ENCODE data around the gene KRT79.

Gene KRT79

GRCh38 chr12:52872644-52873389 is 38.7 kb upstream of the KRT79 start:
- H3K36me3 ChIP-seq (ENCODE audit: insufficient read depth, low read length) = no peaks in the 10 kb centered on the region
- H3K4me1 ChIP-seq (ENCODE audit: insufficient read depth, low read length) = peaks cover 5% of the 10 kb centered on the region; the same call in 1 of the 2 replicates
- H3K4me3 ChIP-seq (ENCODE audit: low read length) = no peak overlapping the region
- no peak overlapping the region for H3K27ac ChIP-seq (ENCODE audit: low read depth, low read length)
- H3K9ac ChIP-seq (ENCODE audit: low read depth, low read length) = no peak overlapping the region
- H3K27me3 ChIP-seq (ENCODE audit: insufficient read depth, low read length) = peaks cover 22% of the 10 kb centered on the region
- 81% methylated on average over 13 of the region's 13 CpGs for WGBS
- H3K9me3 ChIP-seq (ENCODE audit: insufficient read depth, low read depth, low read length) = no peaks in the 10 kb centered on the region

GRCh38 chr12:52871291-52872039 is 37.4 kb upstream of the KRT79 start:
- no peak overlapping the region for H3K4me3 ChIP-seq (ENCODE audit: low read length)
- H3K27ac ChIP-seq (ENCODE audit: low read depth, low read length) = no peak overlapping the region
- no peak overlapping the region for H3K9ac ChIP-seq (ENCODE audit: low read depth, low read length)
- 66% methylated on average over 9 of the region's 9 CpGs for WGBS
- peaks cover 22% of the 10 kb centered on the region for H3K27me3 ChIP-seq (ENCODE audit: insufficient read depth, low read length)
- H3K36me3 ChIP-seq (ENCODE audit: insufficient read depth, low read length) = no peaks in the 10 kb centered on the region
- no peaks in the 10 kb centered on the region for H3K9me3 ChIP-seq (ENCODE audit: insufficient read depth, low read depth, low read length)
- H3K4me1 ChIP-seq (ENCODE audit: insufficient read depth, low read length) = peaks cover 2% of the 10 kb centered on the region; the same call in 1 of the 2 replicates

- Histone ChIP-seq H3K9me3 (ENCODE audit: insufficient read depth, low read depth, low read length) (no peaks in the 10 kb centered on the region), H3K4me1 (ENCODE audit: insufficient read depth, low read length) (peaks cover 2% of the 10 kb centered on the region; the same call in 1 of the 2 replicates), H3K27me3 (ENCODE audit: insufficient read depth, low read length) (peaks cover 22% of the 10 kb centered on the region), H3K4me3 (ENCODE audit: low read length) (no peak overlapping the region), H3K36me3 (ENCODE audit: insufficient read depth, low read length) (no peaks in the 10 kb centered on the region), H3K27ac (ENCODE audit: low read depth, low read length) (no peak overlapping the region), H3K9ac (ENCODE audit: low read depth, low read length) (no peak overlapping the region)
- WGBS = 44% methylated on average over 14 of the region's 14 CpGs
Measured at GRCh38 chr12:52870361-52871290, 36.5 kb upstream of the KRT79 start.

- Histone ChIP-seq H3K9ac (ENCODE audit: low read depth, low read length) (no peak overlapping the region), H3K36me3 (ENCODE audit: insufficient read depth, low read length) (no peaks in the 10 kb centered on the region), H3K4me3 (ENCODE audit: low read length) (no peak overlapping the region), H3K27ac (ENCODE audit: low read depth, low read length) (no peak overlapping the region), H3K4me1 (ENCODE audit: insufficient read depth, low read length) (peaks cover 2% of the 10 kb centered on the region; the same call in 1 of the 2 replicates), H3K9me3 (ENCODE audit: insufficient read depth, low read depth, low read length) (no peaks in the 10 kb centered on the region), H3K27me3 (ENCODE audit: insufficient read depth, low read length) (no peaks in the 10 kb centered on the region)
- WGBS = 70% methylated on average over 9 of the region's 9 CpGs
Measured at GRCh38 chr12:52867642-52868041, 33.5 kb upstream of the KRT79 start.

GRCh38 chr12:52867152-52867551 is 33.0 kb upstream of the KRT79 start:
- 95% methylated on average over 4 of the region's 5 CpGs for WGBS

GRCh38 chr12:52865090-52865944 is 31.2 kb upstream of the KRT79 start:
- 53% methylated on average over 10 of the region's 10 CpGs for WGBS
- no peaks in the 10 kb centered on the region for H3K36me3 ChIP-seq (ENCODE audit: insufficient read depth, low read length)

More at GRCh38 chr12:52867152-52867551, 33.0 kb upstream of the KRT79 start:
- no peaks in the 10 kb centered on the region for H3K36me3 ChIP-seq (ENCODE audit: insufficient read depth, low read length)
- no peaks in the 10 kb centered on the region for H3K27me3 ChIP-seq (ENCODE audit: insufficient read depth, low read length)
- no peak overlapping the region for H3K27ac ChIP-seq (ENCODE audit: low read depth, low read length)
- no peaks in the 10 kb centered on the region for H3K9me3 ChIP-seq (ENCODE audit: insufficient read depth, low read depth, low read length)
- H3K9ac ChIP-seq (ENCODE audit: low read depth, low read length) = no peak overlapping the region
- no peak overlapping the region for H3K4me3 ChIP-seq (ENCODE audit: low read length)
- H3K4me1 ChIP-seq (ENCODE audit: insufficient read depth, low read length) = peaks cover 2% of the 10 kb centered on the region; the same call in 1 of the 2 replicates

GRCh38 chr12:52862023-52862422 is 27.9 kb upstream of the KRT79 start:
- no peak overlapping the region for H3K9ac ChIP-seq (ENCODE audit: low read depth, low read length)
- no peaks in the 10 kb centered on the region for H3K36me3 ChIP-seq (ENCODE audit: insufficient read depth, low read length)
- no peak overlapping the region for H3K27ac ChIP-seq (ENCODE audit: low read depth, low read length)
- H3K9me3 ChIP-seq (ENCODE audit: insufficient read depth, low read depth, low read length) = no peaks in the 10 kb centered on the region
- no peaks in the 10 kb centered on the region for H3K4me1 ChIP-seq (ENCODE audit: insufficient read depth, low read length)
- no peak overlapping the region for H3K4me3 ChIP-seq (ENCODE audit: low read length)
- WGBS = 77% methylated on average over 2 of the region's 2 CpGs
- no peaks in the 10 kb centered on the region for H3K27me3 ChIP-seq (ENCODE audit: insufficient read depth, low read length)

More at GRCh38 chr12:52865090-52865944, 31.2 kb upstream of the KRT79 start:
- Histone ChIP-seq H3K4me3 (ENCODE audit: low read length) (no peak overlapping the region), H3K4me1 (ENCODE audit: insufficient read depth, low read length) (no peaks in the 10 kb centered on the region), H3K9ac (ENCODE audit: low read depth, low read length) (no peak overlapping the region), H3K9me3 (ENCODE audit: insufficient read depth, low read depth, low read length) (no peaks in the 10 kb centered on the region), H3K27ac (ENCODE audit: low read depth, low read length) (no peak overlapping the region), H3K27me3 (ENCODE audit: insufficient read depth, low read length) (no peaks in the 10 kb centered on the region)

GRCh38 chr12:52861511-52861910 is 27.4 kb upstream of the KRT79 start:
- WGBS = 95% methylated on average over 7 of the region's 7 CpGs
- H3K9ac ChIP-seq (ENCODE audit: low read depth, low read length) = no peak overlapping the region
- no peaks in the 10 kb centered on the region for H3K4me1 ChIP-seq (ENCODE audit: insufficient read depth, low read length)
- H3K9me3 ChIP-seq (ENCODE audit: insufficient read depth, low read depth, low read length) = no peaks in the 10 kb centered on the region
- no peak overlapping the region for H3K27ac ChIP-seq (ENCODE audit: low read depth, low read length)
- H3K27me3 ChIP-seq (ENCODE audit: insufficient read depth, low read length) = no peaks in the 10 kb centered on the region
- no peak overlapping the region for H3K4me3 ChIP-seq (ENCODE audit: low read length)
- no peaks in the 10 kb centered on the region for H3K36me3 ChIP-seq (ENCODE audit: insufficient read depth, low read length)

GRCh38 chr12:52860102-52860823 is 26.2 kb upstream of the KRT79 start:
- H3K4me3 ChIP-seq (ENCODE audit: low read length) = no peak overlapping the region
- H3K36me3 ChIP-seq (ENCODE audit: insufficient read depth, low read length) = no peaks in the 10 kb centered on the region
- no peaks in the 10 kb centered on the region for H3K9me3 ChIP-seq (ENCODE audit: insufficient read depth, low read depth, low read length)
- H3K9ac ChIP-seq (ENCODE audit: low read depth, low read length) = no peak overlapping the region
- no peaks in the 10 kb centered on the region for H3K4me1 ChIP-seq (ENCODE audit: insufficient read depth, low read length)
- H3K27me3 ChIP-seq (ENCODE audit: insufficient read depth, low read length) = no peaks in the 10 kb centered on the region
- H3K27ac ChIP-seq (ENCODE audit: low read depth, low read length) = no peak overlapping the region
- 63% methylated on average over 1 of the region's 6 CpGs for WGBS

- no peaks in the 10 kb centered on the region for H3K4me1 ChIP-seq (ENCODE audit: insufficient read depth, low read length)
- no peaks in the 10 kb centered on the region for H3K36me3 ChIP-seq (ENCODE audit: insufficient read depth, low read length)
- H3K9me3 ChIP-seq (ENCODE audit: insufficient read depth, low read depth, low read length) = no peaks in the 10 kb centered on the region
Measured at GRCh38 chr12:52857500-52857899, 23.4 kb upstream of the KRT79 start.

More at GRCh38 chr12:52857500-52857899, 23.4 kb upstream of the KRT79 start:
- Histone ChIP-seq H3K27me3 (ENCODE audit: insufficient read depth, low read length) (no peaks in the 10 kb centered on the region), H3K27ac (ENCODE audit: low read depth, low read length) (no peak overlapping the region), H3K9ac (ENCODE audit: low read depth, low read length) (no peak overlapping the region), H3K4me3 (ENCODE audit: low read length) (no peak overlapping the region)
- 94% methylated on average over 2 of the region's 3 CpGs for WGBS
